Measurements from ENCODE around the gene EFCAB11. TPM values are rescaled to one million over a fixed set of nuclear protein-coding genes. Genes with fewer than 3 reads are reported as not detected.

The EFCAB11 gene
- total RNA-seq, 1 donor from 2014 or later, result 3.1 TPM

GRCh38 chr14:89807151-89807550 lies 147.4 kb downstream of the EFCAB11 start:
- no peaks in the 10 kb centered on the region for H3K36me3 Mint-ChIP-seq (ENCODE audit: unreplicated experiment)
- peak; percentile 28 for DNase-seq
- H3K27ac Mint-ChIP-seq (ENCODE audit: unreplicated experiment), result peak overlapping the region; percentile 59
- peaks cover 3% of the 10 kb centered on the region for H3K9me3 Mint-ChIP-seq (ENCODE audit: unreplicated experiment)
- H3K4me3 Mint-ChIP-seq (ENCODE audit: unreplicated experiment), result peak overlapping the region; percentile 7
- H3K4me1 Mint-ChIP-seq (ENCODE audit: low read depth, unreplicated experiment), result peaks cover 50% of the 10 kb centered on the region
- TF ChIP-seq CTCF (IDR thresholded peaks at IDR 0.05; ENCODE audit: partially characterized antibody, unreplicated experiment), result no peak
- peaks cover 1% of the 10 kb centered on the region for H3K27me3 Mint-ChIP-seq (ENCODE audit: unreplicated experiment)

- Mint-ChIP-seq H3K9me3 (ENCODE audit: unreplicated experiment) (peaks cover 3% of the 10 kb centered on the region), H3K4me1 (ENCODE audit: low read depth, unreplicated experiment) (peaks cover 50% of the 10 kb centered on the region), H3K36me3 (ENCODE audit: unreplicated experiment) (no peaks in the 10 kb centered on the region), H3K27ac (ENCODE audit: unreplicated experiment) (peak overlapping the region; percentile 50), H3K4me3 (ENCODE audit: unreplicated experiment) (peak overlapping the region; percentile 4), H3K27me3 (ENCODE audit: unreplicated experiment) (peaks cover 1% of the 10 kb centered on the region)
- DNase-seq, result no peak
- no peak for TF ChIP-seq CTCF (IDR thresholded peaks at IDR 0.05; ENCODE audit: partially characterized antibody, unreplicated experiment)
These were observed 148.1 kb downstream of the EFCAB11 start for GRCh38 chr14:89806451-89806850.

- no peak overlapping the region for H3K4me3 Mint-ChIP-seq (ENCODE audit: unreplicated experiment)
- no peak for TF ChIP-seq CTCF (IDR thresholded peaks at IDR 0.05; ENCODE audit: partially characterized antibody, unreplicated experiment)
- peaks cover 1% of the 10 kb centered on the region for H3K27me3 Mint-ChIP-seq (ENCODE audit: unreplicated experiment)
- peaks cover 50% of the 10 kb centered on the region for H3K4me1 Mint-ChIP-seq (ENCODE audit: low read depth, unreplicated experiment)
- peaks cover 3% of the 10 kb centered on the region for H3K9me3 Mint-ChIP-seq (ENCODE audit: unreplicated experiment)
- DNase-seq, result no peak
- H3K27ac Mint-ChIP-seq (ENCODE audit: unreplicated experiment), result peak overlapping the region; percentile 3
- no peaks in the 10 kb centered on the region for H3K36me3 Mint-ChIP-seq (ENCODE audit: unreplicated experiment)
These were observed 149.0 kb downstream of the EFCAB11 start for GRCh38 chr14:89805501-89805900.

- Mint-ChIP-seq H3K27me3 (ENCODE audit: unreplicated experiment) (peaks cover 1% of the 10 kb centered on the region), H3K36me3 (ENCODE audit: unreplicated experiment) (no peaks in the 10 kb centered on the region), H3K9me3 (ENCODE audit: unreplicated experiment) (peaks cover 3% of the 10 kb centered on the region), H3K4me1 (ENCODE audit: low read depth, unreplicated experiment) (peaks cover 35% of the 10 kb centered on the region), H3K27ac (ENCODE audit: unreplicated experiment) (no peak overlapping the region), H3K4me3 (ENCODE audit: unreplicated experiment) (no peak overlapping the region)
- no peak for TF ChIP-seq CTCF (IDR thresholded peaks at IDR 0.05; ENCODE audit: partially characterized antibody, unreplicated experiment)
- no peak for DNase-seq
These were observed 151.0 kb downstream of the EFCAB11 start for GRCh38 chr14:89803542-89803941.

GRCh38 chr14:89801136-89801535 lies 153.4 kb downstream of the EFCAB11 start:
- H3K36me3 Mint-ChIP-seq (ENCODE audit: unreplicated experiment), result no peaks in the 10 kb centered on the region
- H3K4me3 Mint-ChIP-seq (ENCODE audit: unreplicated experiment), result no peak overlapping the region
- H3K27ac Mint-ChIP-seq (ENCODE audit: unreplicated experiment), result no peak overlapping the region
- no peaks in the 10 kb centered on the region for H3K9me3 Mint-ChIP-seq (ENCODE audit: unreplicated experiment)
- DNase-seq, result no peak
- H3K4me1 Mint-ChIP-seq (ENCODE audit: low read depth, unreplicated experiment), result peaks cover 17% of the 10 kb centered on the region
- no peak for TF ChIP-seq CTCF (IDR thresholded peaks at IDR 0.05; ENCODE audit: partially characterized antibody, unreplicated experiment)
- peaks cover 1% of the 10 kb centered on the region for H3K27me3 Mint-ChIP-seq (ENCODE audit: unreplicated experiment)

Data from glutamatergic neuron (in vitro differentiated cells).